Gastrocnemius medialis (tissue), 4 donors: Measurements from ENCODE around the gene GAGE13. TPM values are rescaled to one million over a fixed set of nuclear protein-coding genes. Genes with fewer than 3 reads are reported as not detected.
"Not testable (repeated sequence)": the region's sequence is repeated elsewhere in the genome, so short reads cannot be mapped to it uniquely, and the experiment has no call there.

Experiments used
- ATAC-seq, 2 donors: fragments of 150-250 bp; one replicate each; pipeline ENCODE4 v1.9.1; 2016
- DNase-seq, 2 donors: peaks; one replicate each; pipeline ENCODE4 v3.0.0-alpha.2; 2019
- H3K27ac ChIP-seq, 4 donors: fragments of 200-600 bp; sonication (generic); 1 replicate in 1 of 4; 2 replicates in 3 of 4; pipeline ENCODE4 v1.5.1; 2016 to 2018; ENCODE audit warnings: mild to moderate bottlenecking in 2 of 4, moderate library complexity in 1 of 4
- H3K27me3 ChIP-seq, 3 donors: fragments of 200-600 bp; sonication (generic) in 2 of 3; 1 replicate in 1 of 3; 2 replicates in 2 of 3; pipeline versions ENCODE4 v1.5.1 to v1.6.0; 2016 to 2019; ENCODE audit warnings: mild to moderate bottlenecking in 1 of 3, moderate library complexity in 1 of 3
- H3K36me3 ChIP-seq, 2 donors: fragments of 200-600 bp; sonication (generic) in 1 of 2; one replicate each; pipeline ENCODE4 v1.5.1; 2017 to 2018
- H3K4me1 ChIP-seq, 2 donors: fragments of 200-600 bp; sonication (generic) in 1 of 2; one replicate each; pipeline ENCODE4 v1.5.1; 2016 to 2017; ENCODE audit warnings: mild to moderate bottlenecking in 2 of 2
- H3K4me3 ChIP-seq, 4 donors: fragments of 200-600 bp; sonication (generic) in 3 of 4; 1 replicate in 1 of 4; 2 replicates in 3 of 4; pipeline ENCODE4 v1.5.1; 2016 to 2019; ENCODE audit warnings: mild to moderate bottlenecking in 2 of 4
- H3K9me3 ChIP-seq, 3 donors: fragments of 200-600 bp; sonication (generic) in 2 of 3; 1 replicate in 1 of 3; 2 replicates in 2 of 3; pipeline ENCODE4 v1.5.1; 2016 to 2019
- POLR2A ChIP-seq, 2 donors: fragments of 450-650 bp; IDR thresholded peaks; one replicate each; pipeline ENCODE4 v1.6.1; 2017; ENCODE audit warnings: antibody characterized with exemption in 2 of 2, mild to moderate bottlenecking in 2 of 2, moderate library complexity in 2 of 2
- in situ Hi-C, 4 donors: fragments of 200-750 bp; cut with MboI; loops; one replicate each; pipeline versions ENCODE4 v1.15.0 to v1.8.0; 2017; ENCODE audit warnings: low sequenced_read_pairs in 4 of 4
- intact Hi-C: fragments of 100-400 bp; cut with DNase I; formaldehyde crosslinking; loops from one replicate; pipeline ENCODE4 v1.15.1; 2023; ENCODE audit warnings: low total_unique reads
- total RNA-seq, 4 donors: library from RNA; depleted of rRNA; stranded (reverse); fragments of >200 nt; gene quantifications; one replicate each; pipeline versions ENCODE4 v1.1.0 to v1.2.3, GENCODE V29; 2016
- TF ChIP-seq, protein P1 (sequence below), 5 experiments: fragments of 450-650 bp in 3 of 5; fragments of 200-600 bp in 2 of 5; sonication (generic) in 2 of 5; IDR thresholded peaks in 4 of 5; conservative IDR thresholded peaks in 1 of 5; 1 replicate in 4 of 5; 2 replicates in 1 of 5; pipeline ENCODE4 v1.5.1; 2016 to 2019; ENCODE audit warnings: antibody characterized with exemption in 5 of 5, mild to moderate bottlenecking in 3 of 5, moderate library complexity in 3 of 5

GAGE13 gene
- total RNA-seq, 4 donors from 2014 or later = not detected

DNA sequence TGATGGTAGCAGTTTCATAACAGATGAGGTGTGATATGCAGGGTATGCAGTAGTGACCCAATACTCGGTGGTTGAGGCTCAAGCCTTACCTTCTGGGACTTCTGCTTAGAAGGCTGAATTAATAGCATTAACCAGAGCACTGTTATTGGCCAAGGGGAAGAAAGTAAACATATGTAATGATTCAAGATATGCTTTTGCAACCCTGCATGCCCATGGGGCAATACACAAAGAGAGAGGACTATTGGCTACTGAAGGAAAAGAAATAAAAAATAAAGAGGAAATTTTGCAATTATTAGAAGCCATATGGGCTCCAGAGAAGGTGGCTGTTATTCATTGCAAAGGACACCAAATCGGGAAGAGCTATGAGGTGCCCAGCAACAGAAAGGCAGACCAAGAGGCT, 19.2 kb upstream of the GAGE13 start:
- no peak for TF ChIP-seq POLR2A (IDR thresholded peaks at IDR 0.05)
- TF ChIP-seq, protein P1, sequence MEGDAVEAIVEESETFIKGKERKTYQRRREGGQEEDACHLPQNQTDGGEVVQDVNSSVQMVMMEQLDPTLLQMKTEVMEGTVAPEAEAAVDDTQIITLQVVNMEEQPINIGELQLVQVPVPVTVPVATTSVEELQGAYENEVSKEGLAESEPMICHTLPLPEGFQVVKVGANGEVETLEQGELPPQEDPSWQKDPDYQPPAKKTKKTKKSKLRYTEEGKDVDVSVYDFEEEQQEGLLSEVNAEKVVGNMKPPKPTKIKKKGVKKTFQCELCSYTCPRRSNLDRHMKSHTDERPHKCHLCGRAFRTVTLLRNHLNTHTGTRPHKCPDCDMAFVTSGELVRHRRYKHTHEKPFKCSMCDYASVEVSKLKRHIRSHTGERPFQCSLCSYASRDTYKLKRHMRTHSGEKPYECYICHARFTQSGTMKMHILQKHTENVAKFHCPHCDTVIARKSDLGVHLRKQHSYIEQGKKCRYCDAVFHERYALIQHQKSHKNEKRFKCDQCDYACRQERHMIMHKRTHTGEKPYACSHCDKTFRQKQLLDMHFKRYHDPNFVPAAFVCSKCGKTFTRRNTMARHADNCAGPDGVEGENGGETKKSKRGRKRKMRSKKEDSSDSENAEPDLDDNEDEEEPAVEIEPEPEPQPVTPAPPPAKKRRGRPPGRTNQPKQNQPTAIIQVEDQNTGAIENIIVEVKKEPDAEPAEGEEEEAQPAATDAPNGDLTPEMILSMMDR (IDR thresholded peaks at IDR 0.05 in 4 of 5, conservative IDR thresholded peaks at IDR 0.05 in 1 of 5) = no peak
- H3K4me3 ChIP-seq = no peak overlapping the region
- H3K9me3 ChIP-seq = no peaks in the 10 kb centered on the region
- intact Hi-C loops = no loop called here
- no peak for ATAC-seq
- H3K27ac ChIP-seq = no peak overlapping the region
- H3K4me1 ChIP-seq = no peaks in the 10 kb centered on the region
- DNase-seq = no peak
- H3K27me3 ChIP-seq = no peaks in the 10 kb centered on the region
- no peaks in the 10 kb centered on the region for H3K36me3 ChIP-seq
- in situ Hi-C loops = no loop called here

DNA sequence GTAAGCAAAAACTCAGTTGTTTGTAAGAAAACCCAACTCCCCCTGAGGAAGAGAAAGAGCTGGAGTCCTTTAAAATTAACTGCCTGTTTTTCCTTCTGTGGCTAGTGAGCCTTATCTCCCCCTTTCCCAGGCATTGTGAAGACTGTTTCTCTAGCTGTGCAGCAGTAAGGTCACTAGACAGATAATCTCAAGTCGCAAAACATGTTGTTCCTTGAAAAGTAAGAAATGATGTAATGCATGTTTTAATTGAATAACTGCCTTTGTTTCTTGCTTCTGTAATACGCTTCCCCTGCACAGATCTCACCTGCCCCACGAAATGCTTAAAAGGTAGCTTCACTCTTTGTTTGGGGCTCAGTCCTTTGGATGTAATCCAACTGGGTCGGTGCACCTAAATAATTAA, 15.3 kb upstream of the GAGE13 start:
- DNase-seq = no peak
- TF ChIP-seq POLR2A (IDR thresholded peaks at IDR 0.05) = no peak
- TF ChIP-seq, protein P1 (IDR thresholded peaks at IDR 0.05 in 4 of 5, conservative IDR thresholded peaks at IDR 0.05 in 1 of 5) = no peak

DNA sequence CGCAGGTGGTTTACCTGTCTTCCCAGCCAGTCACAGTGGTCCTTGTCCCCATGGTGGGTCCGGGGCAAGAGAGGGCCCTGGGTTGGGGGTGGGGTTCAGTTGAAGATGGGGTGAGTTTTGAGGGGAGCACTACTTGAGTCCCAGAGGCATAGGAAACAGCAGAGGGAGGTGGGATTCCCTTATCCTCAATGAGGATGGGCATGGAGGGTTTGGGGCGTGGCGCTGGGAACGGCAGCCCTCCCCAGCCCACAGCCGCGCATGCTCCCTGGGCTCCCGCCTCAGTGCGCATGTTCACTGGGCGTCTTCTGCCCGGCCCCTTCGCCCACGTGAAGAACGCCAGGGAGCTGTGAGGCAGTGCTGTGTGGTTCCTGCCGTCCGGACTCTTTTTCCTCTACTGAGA, 9.6 kb upstream of the GAGE13 start, which contains the start of gene GAGE12J:
Gene GAGE12J (plus strand): TSS at position 301 of the 400 bp plus-strand sequence. CDS start 1,157 bp downstream, outside the sequence.
- H3K27me3 ChIP-seq, H3K27ac ChIP-seq, DNase-seq, in situ Hi-C loops, ATAC-seq, H3K36me3 ChIP-seq, H3K4me3 ChIP-seq, H3K4me1 ChIP-seq, intact Hi-C loops, H3K9me3 ChIP-seq: not testable (repeated sequence)

More for the DNA sequence above, 15.3 kb upstream of the GAGE13 start:
- Histone ChIP-seq H3K27ac (no peak overlapping the region), H3K9me3 (no peaks in the 10 kb centered on the region), H3K4me3 (no peak overlapping the region), H3K27me3 (no peaks in the 10 kb centered on the region), H3K36me3 (no peaks in the 10 kb centered on the region), H3K4me1 (no peaks in the 10 kb centered on the region)
- intact Hi-C loops = no loop called here
- in situ Hi-C loops = no loop called here
- no peak for ATAC-seq

DNA sequence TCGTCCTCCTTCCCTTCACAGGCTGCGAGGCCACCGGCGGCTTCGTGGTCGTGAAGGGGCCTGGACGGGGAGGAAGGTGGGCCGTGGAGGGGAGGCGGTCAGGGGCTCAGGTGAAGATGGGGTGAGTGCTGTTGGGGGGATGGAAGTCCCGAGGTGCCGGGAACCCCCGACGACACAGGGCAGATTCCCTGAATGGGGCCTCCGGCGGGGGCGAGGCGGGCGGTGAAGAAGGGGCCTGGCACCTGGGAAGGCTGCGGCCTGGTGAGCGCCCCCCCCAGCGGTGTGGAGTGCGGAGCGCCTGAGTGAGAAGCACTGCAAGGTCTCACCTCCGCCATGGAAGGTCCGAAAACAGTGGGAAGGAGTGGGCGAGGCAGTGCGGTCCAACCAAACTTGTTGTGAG, 9.1 kb upstream of the GAGE13 start:
- H3K9me3 ChIP-seq, intact Hi-C loops: not testable (repeated sequence)

DNA sequence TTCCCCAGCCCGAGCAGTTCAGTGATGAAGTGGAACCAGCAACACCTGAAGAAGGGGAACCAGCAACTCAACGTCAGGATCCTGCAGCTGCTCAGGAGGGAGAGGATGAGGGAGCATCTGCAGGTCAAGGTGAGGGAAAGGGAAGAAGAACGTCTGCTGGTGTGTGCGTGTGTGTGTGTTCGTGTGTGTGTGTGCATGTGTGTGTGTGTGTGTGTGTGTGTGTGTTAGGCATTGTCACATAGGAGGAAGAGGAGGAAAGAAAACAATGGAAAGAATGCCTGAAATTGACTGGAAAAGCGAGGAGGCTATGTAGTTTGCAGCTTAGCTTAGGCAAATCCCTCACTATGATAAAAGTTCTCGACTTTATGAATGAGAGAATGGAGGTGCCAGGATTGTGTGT, 7.6 kb upstream of the GAGE13 start:
- ATAC-seq, H3K36me3 ChIP-seq, H3K4me1 ChIP-seq, intact Hi-C loops, H3K4me3 ChIP-seq, H3K27ac ChIP-seq, H3K9me3 ChIP-seq, H3K27me3 ChIP-seq, DNase-seq, in situ Hi-C loops: not testable (repeated sequence)

More for the DNA sequence above, 9.1 kb upstream of the GAGE13 start:
- DNase-seq, H3K4me3 ChIP-seq, H3K4me1 ChIP-seq, H3K27ac ChIP-seq, in situ Hi-C loops, ATAC-seq, H3K27me3 ChIP-seq, H3K36me3 ChIP-seq: not testable (repeated sequence)

DNA sequence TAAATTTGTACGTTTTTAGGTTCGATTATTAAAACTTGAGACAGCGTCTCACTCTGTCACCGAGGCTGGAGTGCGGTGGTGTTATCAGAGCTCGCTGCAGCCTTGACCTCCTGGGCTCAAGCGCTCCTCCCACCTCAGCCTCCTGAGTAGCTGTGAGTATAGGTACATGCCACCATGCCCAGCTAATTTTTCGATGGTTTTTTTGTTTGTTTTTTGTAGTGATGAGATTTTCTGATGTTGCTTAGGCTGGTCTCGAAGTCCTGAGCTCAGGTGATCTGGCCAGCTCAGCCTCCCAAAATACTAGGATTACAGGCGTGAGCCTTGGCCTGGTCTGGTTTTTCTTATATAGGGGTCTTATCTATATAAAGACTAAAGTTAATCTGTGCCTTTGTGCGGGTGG, 961 bp upstream of the GAGE13 start:
- H3K4me1 ChIP-seq, H3K9me3 ChIP-seq, H3K27me3 ChIP-seq, in situ Hi-C loops, intact Hi-C loops, DNase-seq, H3K36me3 ChIP-seq, H3K27ac ChIP-seq, ATAC-seq, H3K4me3 ChIP-seq: not testable (repeated sequence)

DNA sequence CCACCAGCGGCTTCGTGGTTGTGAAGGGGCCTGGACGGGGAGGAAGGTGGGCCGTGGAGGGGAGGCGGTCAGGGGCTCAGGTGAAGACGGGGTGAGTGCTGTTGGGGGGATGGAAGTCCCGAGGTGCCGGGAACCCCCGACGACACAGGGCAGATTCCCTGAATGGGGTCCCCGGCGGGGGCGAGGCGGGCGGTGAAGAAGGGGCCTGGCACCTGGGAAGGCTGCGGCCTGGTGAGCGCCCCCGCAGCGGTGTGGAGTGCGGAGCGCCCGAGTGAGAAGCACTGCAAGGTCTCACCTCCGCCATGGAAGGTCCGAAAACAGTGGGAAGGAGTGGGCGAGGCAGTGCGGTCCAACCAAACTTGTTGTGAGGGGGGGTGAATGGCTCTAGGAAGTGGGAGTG, 459 bp downstream of the GAGE13 start:
- in situ Hi-C loops, DNase-seq, H3K27ac ChIP-seq, H3K36me3 ChIP-seq, H3K9me3 ChIP-seq, H3K4me1 ChIP-seq, H3K4me3 ChIP-seq, ATAC-seq, intact Hi-C loops, H3K27me3 ChIP-seq: not testable (repeated sequence)

DNA sequence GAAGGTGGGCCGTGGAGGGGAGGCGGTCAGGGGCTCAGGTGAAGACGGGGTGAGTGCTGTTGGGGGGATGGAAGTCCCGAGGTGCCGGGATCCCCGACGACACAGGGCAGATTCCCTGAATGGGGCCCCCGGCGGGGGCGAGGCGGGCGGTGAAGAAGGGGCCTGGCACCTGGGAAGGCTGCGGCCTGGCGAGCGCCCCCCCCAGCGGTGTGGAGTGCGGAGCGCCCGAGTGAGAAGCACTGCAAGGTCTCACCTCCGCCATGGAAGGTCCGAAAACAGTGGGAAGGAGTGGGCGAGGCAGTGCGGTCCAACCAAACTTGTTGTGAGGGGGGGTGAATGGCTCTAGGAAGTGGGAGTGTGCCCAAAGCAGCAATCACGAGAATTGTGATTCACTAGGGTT, 10.1 kb downstream of the GAGE13 start:
- H3K27me3 ChIP-seq, DNase-seq, H3K4me1 ChIP-seq, intact Hi-C loops, H3K9me3 ChIP-seq, in situ Hi-C loops, H3K27ac ChIP-seq, H3K36me3 ChIP-seq, H3K4me3 ChIP-seq, ATAC-seq: not testable (repeated sequence)

DNA sequence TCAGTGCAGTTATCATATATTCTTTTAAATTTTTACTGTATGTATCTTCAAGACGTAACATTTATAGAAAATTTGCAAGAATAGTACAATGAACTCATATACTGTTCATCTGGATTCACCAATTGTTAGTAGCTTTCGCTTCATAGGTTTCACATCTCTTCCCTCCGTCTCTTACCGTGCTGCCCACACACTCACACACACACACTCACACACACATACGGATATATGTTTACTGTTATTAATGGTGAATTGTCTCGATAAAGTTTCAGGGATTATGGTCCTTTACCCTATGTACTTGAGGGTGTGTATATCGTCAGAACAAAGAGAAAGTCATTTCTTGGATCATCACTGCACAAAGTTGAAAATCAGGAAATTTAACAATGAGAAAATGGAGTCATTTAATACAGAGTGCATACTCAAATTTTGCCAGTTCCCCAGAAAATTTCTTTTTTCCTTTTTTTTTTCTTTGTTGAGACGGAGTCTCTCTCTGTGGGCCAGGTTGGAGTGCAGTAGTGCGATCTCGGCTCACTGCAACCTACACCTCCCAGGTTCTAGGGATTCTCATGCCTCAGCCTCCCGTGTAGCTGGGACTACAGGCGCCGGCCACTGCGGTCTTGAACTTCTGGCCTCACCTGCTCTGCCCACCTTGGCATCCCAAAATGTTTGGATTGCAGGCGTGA, 13.3 kb downstream of the GAGE13 start:
- H3K27ac ChIP-seq, intact Hi-C loops, H3K27me3 ChIP-seq, H3K4me3 ChIP-seq, H3K36me3 ChIP-seq, ATAC-seq, DNase-seq, H3K4me1 ChIP-seq, H3K9me3 ChIP-seq, in situ Hi-C loops: not testable (repeated sequence)

DNA sequence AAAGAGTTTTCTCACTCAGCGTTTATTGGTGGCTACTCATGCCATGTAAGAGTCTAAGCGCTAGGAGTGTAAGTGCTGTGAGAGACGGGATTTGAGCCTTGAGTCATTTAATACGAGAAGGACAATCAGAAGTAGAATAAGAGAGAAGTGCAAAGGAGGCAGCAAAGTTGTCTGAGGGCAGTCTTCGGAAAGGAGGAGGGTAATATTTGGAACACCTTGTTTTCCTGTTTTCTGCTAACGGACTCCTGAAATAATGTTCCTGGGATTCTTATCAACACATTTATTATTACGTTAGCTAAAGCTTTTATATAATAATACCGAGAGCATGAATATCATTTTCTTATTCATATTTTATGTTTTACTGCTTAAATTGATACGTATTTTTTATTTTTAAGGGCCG, 14.0 kb downstream of the GAGE13 start:
- H3K9me3 ChIP-seq, in situ Hi-C loops, H3K27me3 ChIP-seq, H3K4me3 ChIP-seq, intact Hi-C loops, DNase-seq, ATAC-seq, H3K36me3 ChIP-seq, H3K27ac ChIP-seq, H3K4me1 ChIP-seq: not testable (repeated sequence)
